GM18873 (cell line): Measurements from ENCODE around the gene PRRG2.

Source experiments
- ATAC-seq: cut with Tn5 transposase; IDR thresholded peaks from one replicate; pipeline ENCODE4 v1.9.1; 2021; ENCODE audit warnings: mild to moderate bottlenecking, moderate library complexity, moderate number of reproducible peaks; ENCODE audit not compliant: unreplicated experiment, low FRiP score

Gene PRRG2

GRCh38 chr19:49581007-49581508 is at the start of gene PRRG2:
Gene PRRG2, plus strand, starts transcription at chr19:49581316. Its CDS starts 1,904 bp downstream, at chr19:49583220.
- ATAC-seq, result no peak

GRCh38 chr19:49533551-49534488 is 47.3 kb upstream of the PRRG2 start:
- ATAC-seq, result peak; percentile 56

- no peak for ATAC-seq
Measured at GRCh38 chr19:49534632-49535385, 46.3 kb upstream of the PRRG2 start.

GRCh38 chr19:49536921-49537462 is 44.1 kb upstream of the PRRG2 start:
- no peak for ATAC-seq

- ATAC-seq, result no peak
Measured at GRCh38 chr19:49538643-49539042, 42.5 kb upstream of the PRRG2 start.

GRCh38 chr19:49539192-49539952 is 41.7 kb upstream of the PRRG2 start:
- no peak for ATAC-seq

- ATAC-seq, result no peak
Measured at GRCh38 chr19:49541914-49542313, 39.2 kb upstream of the PRRG2 start.

- no peak for ATAC-seq
Measured at GRCh38 chr19:49542446-49542845, 38.7 kb upstream of the PRRG2 start.

GRCh38 chr19:49543032-49543431 is 38.1 kb upstream of the PRRG2 start:
- ATAC-seq, result no peak

- no peak for ATAC-seq
Measured at GRCh38 chr19:49544154-49544553, 37.0 kb upstream of the PRRG2 start.

- ATAC-seq, result no peak
Measured at GRCh38 chr19:49546825-49547565, 34.1 kb upstream of the PRRG2 start.

GRCh38 chr19:49549045-49549444 is 32.1 kb upstream of the PRRG2 start:
- no peak for ATAC-seq

GRCh38 chr19:49551531-49551930 is 29.6 kb upstream of the PRRG2 start:
- no peak for ATAC-seq

- ATAC-seq, result no peak
Measured at GRCh38 chr19:49552749-49553148, 28.4 kb upstream of the PRRG2 start.

GRCh38 chr19:49553451-49554271 is 27.5 kb upstream of the PRRG2 start:
- no peak for ATAC-seq

- ATAC-seq, result no peak
Measured at GRCh38 chr19:49554701-49555181, 26.4 kb upstream of the PRRG2 start.

- no peak for ATAC-seq
Measured at GRCh38 chr19:49555600-49556411, 25.3 kb upstream of the PRRG2 start.
